Panc1 (cell line): Measurements from ENCODE around the gene ITGA4. TPM values are rescaled to one million over a fixed set of nuclear protein-coding genes. Genes with fewer than 3 reads are reported as not detected.

Experiments used
- ATAC-seq: fragments of 200-7000 bp; cut with Tn5 transposase; 2 replicates; pipeline ENCODE4 v1.9.1; 2020; ENCODE audit warnings: mild to moderate bottlenecking, moderate library complexity
- BruUV-seq: library from RNA; stranded (reverse); fragments of 400-500 nt; replicated peaks from 2 replicates; lab custom pipeline; 2021; lab: Mats Ljungman, UMichigan
- CTCF ChIA-PET: fragments of 300-600 bp; sonication (Branson Sonifier 250); formaldehyde crosslinking; loops from one replicate; lab custom pipeline; 2022; ENCODE audit warnings: antibody characterized with exemption; lab: Charles Lee
- POLR2A ChIA-PET: fragments of 300-600 bp; sonication (Branson Sonifier 250); formaldehyde crosslinking; loops from one replicate; lab custom pipeline; 2022; ENCODE audit warnings: antibody characterized with exemption; lab: Charles Lee
- DNase-seq: peaks from one replicate; pipeline ENCODE4 v3.0.0-alpha.2; 2010; ENCODE audit warnings: low read depth, low spot score
- H3K27ac ChIP-seq: 2 replicates; pipeline ENCODE4 v1.5.1; 2011; ENCODE audit warnings: mild to moderate bottlenecking, low read length, inconsistent platforms
- H3K27me3 ChIP-seq: fragments of 200-500 bp; sonication (Bioruptor generic); 2 replicates; pipeline ENCODE4 v1.6.0; 2014; ENCODE audit warnings: low read length, inconsistent platforms; ENCODE audit not compliant: control insufficient read depth, insufficient read depth
- H3K36me3 ChIP-seq: fragments of 200-500 bp; sonication (Bioruptor generic); 2 replicates; pipeline ENCODE4 v1.5.1; 2014; ENCODE audit warnings: inconsistent platforms, mild to moderate bottlenecking, low read length, moderate library complexity; ENCODE audit not compliant: control insufficient read depth, insufficient read depth
- H3K4me1 ChIP-seq: 2 replicates; pipeline ENCODE4 v1.5.1; 2011; ENCODE audit warnings: inconsistent platforms, mild to moderate bottlenecking, low read length, moderate library complexity; ENCODE audit not compliant: control insufficient read depth, insufficient read depth
- H3K4me3 ChIP-seq, 2 experiments: 2 replicates each; pipeline ENCODE4 v1.5.1; 2011 to 2012; ENCODE audit warnings: low read depth in 2 of 2, low read length in 2 of 2, mild to moderate bottlenecking in 2 of 2, inconsistent platforms in 1 of 2, moderate library complexity in 1 of 2
- H3K9me3 ChIP-seq: fragments of 200-500 bp; sonication (Bioruptor generic); 2 replicates; pipeline ENCODE4 v1.5.1; 2014; ENCODE audit warnings: low read depth, mild to moderate bottlenecking, inconsistent platforms, low read length, moderate library complexity; ENCODE audit not compliant: control insufficient read depth, insufficient read depth
- POLR2AphosphoS5 ChIP-seq: IDR thresholded peaks from 2 replicates; pipeline ENCODE4 v1.6.1; 2012; ENCODE audit warnings: mild to moderate bottlenecking, low read depth, low read length, moderate library complexity
- SIN3A ChIP-seq: IDR thresholded peaks from 2 replicates; pipeline ENCODE4 v1.6.1; 2012; ENCODE audit warnings: low read depth, mild to moderate bottlenecking, low read length, moderate library complexity, borderline replicate concordance; ENCODE audit not compliant: insufficient read depth
- TCF7L2 ChIP-seq: IDR thresholded peaks from 2 replicates; pipeline ENCODE4 v1.6.1; 2011; ENCODE audit warnings: mild to moderate bottlenecking, low read depth, low read length, inconsistent platforms
- in situ Hi-C: cut with HindIII; loops from 2 replicates; pipeline ENCODE4 v1.10.0; 2016; ENCODE audit warnings: low sequenced_read_pairs, low pct_unique_long_range_greater_than_20kb
- intact Hi-C: fragments of 100-400 bp; cut with micrococcal nuclease; formaldehyde crosslinking; loops from one replicate; pipeline ENCODE4 v1.10.0; 2022; ENCODE audit not compliant: unreplicated experiment
- total RNA-seq: library from RNA; stranded (reverse); gene quantifications from one replicate; pipeline ENCODE4 v1.2.1, GENCODE V29; 2021; ENCODE audit not compliant: unreplicated experiment
- TF ChIP-seq, protein P1 (sequence below), 2 experiments: IDR thresholded peaks; 2 replicates each; pipeline ENCODE4 v1.6.1; 2011 to 2012; ENCODE audit warnings: low read depth in 2 of 2, control low read depth in 1 of 2, low read length in 1 of 2, mild to moderate bottlenecking in 1 of 2, moderate library complexity in 1 of 2; ENCODE audit not compliant: insufficient read depth in 1 of 2
- TF ChIP-seq, protein P2 (sequence below): fragments of 450-650 bp; IDR thresholded peaks from 2 replicates; pipeline ENCODE4 v1.5.1; 2017; ENCODE audit warnings: mild to moderate bottlenecking

ITGA4 gene
- total RNA-seq, 1 experiment from 2014 or later, result 0.36 TPM

DNA sequence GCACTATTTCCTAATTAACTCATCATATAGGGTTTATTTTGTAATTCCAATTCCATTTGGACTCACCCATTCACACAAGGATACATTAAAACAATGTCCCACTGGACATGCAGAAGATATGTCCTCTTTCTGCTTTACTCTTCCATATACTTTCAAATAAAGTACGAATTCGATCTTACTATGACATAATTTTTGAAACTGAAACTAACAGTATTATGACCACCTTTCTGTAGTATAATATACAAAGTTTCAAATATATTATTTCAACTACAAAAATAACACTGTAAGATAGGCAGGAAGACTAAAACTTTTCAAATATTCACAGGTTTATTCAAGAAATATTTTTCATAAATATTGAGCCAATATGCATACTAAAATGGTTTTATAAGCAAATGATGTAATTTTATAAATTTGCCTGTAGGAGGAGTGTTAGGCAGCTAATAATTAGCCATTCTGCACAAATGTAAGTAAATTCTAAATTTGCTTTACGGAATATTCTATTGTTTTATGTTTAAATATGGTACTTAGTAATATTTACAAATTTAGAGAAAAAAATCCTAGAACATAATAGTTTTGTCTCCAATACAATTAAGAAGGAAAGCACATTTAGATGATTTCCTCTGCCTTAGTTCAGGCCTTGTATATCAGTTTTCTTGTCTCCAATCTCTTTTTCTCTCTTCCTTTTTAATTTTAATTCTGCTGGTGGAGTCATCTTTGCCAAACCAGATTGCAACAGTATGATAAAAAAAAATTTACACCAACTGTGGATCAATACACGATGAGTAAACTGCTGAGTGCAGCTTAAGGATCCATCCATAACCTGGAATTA, 113.9 kb downstream of the ITGA4 start:
- no peak for DNase-seq
- H3K9me3 ChIP-seq, result no peaks in the 10 kb centered on the region
- no peaks in the 10 kb centered on the region for H3K4me1 ChIP-seq
- no peaks in the 10 kb centered on the region for H3K36me3 ChIP-seq
- H3K27ac ChIP-seq, result no peak overlapping the region
- TF ChIP-seq TCF7L2 (no peak), POLR2AphosphoS5 (no peak), SIN3A (no peak)
- TF ChIP-seq, protein P1, sequence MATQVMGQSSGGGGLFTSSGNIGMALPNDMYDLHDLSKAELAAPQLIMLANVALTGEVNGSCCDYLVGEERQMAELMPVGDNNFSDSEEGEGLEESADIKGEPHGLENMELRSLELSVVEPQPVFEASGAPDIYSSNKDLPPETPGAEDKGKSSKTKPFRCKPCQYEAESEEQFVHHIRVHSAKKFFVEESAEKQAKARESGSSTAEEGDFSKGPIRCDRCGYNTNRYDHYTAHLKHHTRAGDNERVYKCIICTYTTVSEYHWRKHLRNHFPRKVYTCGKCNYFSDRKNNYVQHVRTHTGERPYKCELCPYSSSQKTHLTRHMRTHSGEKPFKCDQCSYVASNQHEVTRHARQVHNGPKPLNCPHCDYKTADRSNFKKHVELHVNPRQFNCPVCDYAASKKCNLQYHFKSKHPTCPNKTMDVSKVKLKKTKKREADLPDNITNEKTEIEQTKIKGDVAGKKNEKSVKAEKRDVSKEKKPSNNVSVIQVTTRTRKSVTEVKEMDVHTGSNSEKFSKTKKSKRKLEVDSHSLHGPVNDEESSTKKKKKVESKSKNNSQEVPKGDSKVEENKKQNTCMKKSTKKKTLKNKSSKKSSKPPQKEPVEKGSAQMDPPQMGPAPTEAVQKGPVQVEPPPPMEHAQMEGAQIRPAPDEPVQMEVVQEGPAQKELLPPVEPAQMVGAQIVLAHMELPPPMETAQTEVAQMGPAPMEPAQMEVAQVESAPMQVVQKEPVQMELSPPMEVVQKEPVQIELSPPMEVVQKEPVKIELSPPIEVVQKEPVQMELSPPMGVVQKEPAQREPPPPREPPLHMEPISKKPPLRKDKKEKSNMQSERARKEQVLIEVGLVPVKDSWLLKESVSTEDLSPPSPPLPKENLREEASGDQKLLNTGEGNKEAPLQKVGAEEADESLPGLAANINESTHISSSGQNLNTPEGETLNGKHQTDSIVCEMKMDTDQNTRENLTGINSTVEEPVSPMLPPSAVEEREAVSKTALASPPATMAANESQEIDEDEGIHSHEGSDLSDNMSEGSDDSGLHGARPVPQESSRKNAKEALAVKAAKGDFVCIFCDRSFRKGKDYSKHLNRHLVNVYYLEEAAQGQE (IDR thresholded peaks at IDR 0.05; ENCODE audit: insufficient read depth in 1 of 2, low read depth in 2 of 2, low read length in 1 of 2), result no peak
- TF ChIP-seq, protein P2, sequence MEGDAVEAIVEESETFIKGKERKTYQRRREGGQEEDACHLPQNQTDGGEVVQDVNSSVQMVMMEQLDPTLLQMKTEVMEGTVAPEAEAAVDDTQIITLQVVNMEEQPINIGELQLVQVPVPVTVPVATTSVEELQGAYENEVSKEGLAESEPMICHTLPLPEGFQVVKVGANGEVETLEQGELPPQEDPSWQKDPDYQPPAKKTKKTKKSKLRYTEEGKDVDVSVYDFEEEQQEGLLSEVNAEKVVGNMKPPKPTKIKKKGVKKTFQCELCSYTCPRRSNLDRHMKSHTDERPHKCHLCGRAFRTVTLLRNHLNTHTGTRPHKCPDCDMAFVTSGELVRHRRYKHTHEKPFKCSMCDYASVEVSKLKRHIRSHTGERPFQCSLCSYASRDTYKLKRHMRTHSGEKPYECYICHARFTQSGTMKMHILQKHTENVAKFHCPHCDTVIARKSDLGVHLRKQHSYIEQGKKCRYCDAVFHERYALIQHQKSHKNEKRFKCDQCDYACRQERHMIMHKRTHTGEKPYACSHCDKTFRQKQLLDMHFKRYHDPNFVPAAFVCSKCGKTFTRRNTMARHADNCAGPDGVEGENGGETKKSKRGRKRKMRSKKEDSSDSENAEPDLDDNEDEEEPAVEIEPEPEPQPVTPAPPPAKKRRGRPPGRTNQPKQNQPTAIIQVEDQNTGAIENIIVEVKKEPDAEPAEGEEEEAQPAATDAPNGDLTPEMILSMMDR, result no peak; the same call in 1 of the 2 replicates
- no TSS peak for BruUV-seq
- ATAC-seq, result no peak
- intact Hi-C loops, result loop anchor here (5.0 to 10.0 kb wide), 2 partner anchors 506 to 554 kb away; no protein-coding TSS in a partner anchor
- no peaks in the 10 kb centered on the region for H3K27me3 ChIP-seq
- ChIA-PET CTCF (interaction anchor here (4.1 kb wide), 1 partner anchor 144 kb away, joined by 58 read pairs; no protein-coding TSS in a partner anchor), POLR2A (no interaction called here)
- in situ Hi-C loops, result no loop called here
- no peak overlapping the region for H3K4me3 ChIP-seq

DNA sequence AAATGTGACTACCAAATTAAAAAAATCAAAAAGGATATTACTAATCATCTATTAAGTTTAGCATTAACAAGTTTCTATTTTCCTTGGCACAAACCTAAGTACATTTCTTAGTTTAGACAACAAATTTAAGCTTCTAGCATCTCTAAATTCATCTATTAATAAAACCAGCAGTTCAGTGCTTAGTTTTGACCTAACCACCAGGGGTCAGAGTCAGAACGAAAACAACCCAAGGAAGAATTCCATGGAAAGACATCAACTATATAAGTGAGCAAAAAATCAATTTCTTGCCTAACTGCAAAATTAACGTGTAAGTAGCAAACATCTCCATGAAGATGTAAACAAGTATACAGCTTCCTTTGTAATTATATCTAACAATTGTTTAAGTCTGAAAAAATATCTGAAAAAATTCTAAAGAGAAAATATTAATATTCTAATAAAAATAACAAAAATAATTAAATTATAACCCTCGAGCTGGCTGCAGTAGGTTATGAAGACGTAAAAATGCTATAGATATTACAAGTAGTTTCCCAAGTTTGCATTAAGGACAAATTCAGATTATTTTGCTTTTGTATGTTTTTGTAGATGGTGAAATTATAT, 116.1 kb downstream of the ITGA4 start:
- ATAC-seq, result peak; percentile 56; the same call in 1 of the 2 replicates
- TF ChIP-seq, protein P2, result peak; percentile 67; the same call in 1 of the 2 replicates
- TF ChIP-seq SIN3A, result no peak
- POLR2A ChIA-PET, result no interaction called here

More for the DNA sequence above, 116.1 kb downstream of the ITGA4 start:
- Histone ChIP-seq H3K27ac (no peak overlapping the region), H3K4me1 (no peaks in the 10 kb centered on the region), H3K36me3 (no peaks in the 10 kb centered on the region), H3K27me3 (no peaks in the 10 kb centered on the region), H3K9me3 (no peaks in the 10 kb centered on the region), H3K4me3 (no peak overlapping the region)
- in situ Hi-C loops (no loop called here), intact Hi-C loops (loop anchor here (1.0 to 10.0 kb wide), 3 partner anchors 142 to 552 kb away; no protein-coding TSS in a partner anchor)
- no TSS peak for BruUV-seq
- no peak for DNase-seq
- CTCF ChIA-PET, result interaction anchor here (4.1 kb wide), 1 partner anchor 142 kb away, joined by 58 read pairs; no protein-coding TSS in a partner anchor
